Measurements from ENCODE around the gene PDZK1IP1. TPM values are rescaled to one million over a fixed set of nuclear protein-coding genes. Genes with fewer than 3 reads are reported as not detected.
"Not testable (repeated sequence)": the region's sequence is repeated elsewhere in the genome, so short reads cannot be mapped to it uniquely, and the experiment has no call there.

PDZK1IP1 gene
- polyA plus RNA-seq, 1 donor (not counting 4 experiments of a cell fraction or from before 2014, with no cell fraction given), result 1.5 TPM

- dilution Hi-C loops (cut with MboI; ENCODE audit: extremely low pct_ligation_motif_present, low sequenced_read_pairs), result no loop called here
- Histone ChIP-seq H3K27ac (ENCODE audit: control insufficient read depth, insufficient read depth, low read length) (no peak overlapping the region), H3K4me2 (ENCODE audit: control insufficient read depth, extremely low read depth, insufficient read depth, low read depth, low read length) (no peak overlapping the region), H3K79me2 (ENCODE audit: control insufficient read depth, insufficient read depth, low read length) (no peaks in the 10 kb centered on the region), H2AFZ (ENCODE audit: control insufficient read depth, low read length) (no peak overlapping the region), H3K4me3 (ENCODE audit: control insufficient read depth in 2 of 3, extremely low read depth in 1 of 3, insufficient read depth in 2 of 3, low read depth in 1 of 3, low read length in 3 of 3) (no peak overlapping the region), H3K27me3 (ENCODE audit: control insufficient read depth, extremely low read depth, insufficient read depth, low read length) (no peaks in the 10 kb centered on the region), H3K9me3 (ENCODE audit: control insufficient read depth, low read depth, low read length) (no peaks in the 10 kb centered on the region), H3K36me3 (ENCODE audit: control insufficient read depth in 2 of 2, extremely low read depth in 1 of 2, insufficient read depth in 2 of 2, low read length in 2 of 2) (no peaks in the 10 kb centered on the region), H3K9ac (ENCODE audit: control insufficient read depth, extremely low read depth, insufficient read depth, low read length) (no peak overlapping the region), H4K20me1 (ENCODE audit: control insufficient read depth, extremely low read depth, insufficient read depth, low read length) (no peaks in the 10 kb centered on the region), H3K4me1 (ENCODE audit: control insufficient read depth, extremely low read depth, insufficient read depth, low read length) (no peaks in the 10 kb centered on the region), H3K9me1 (ENCODE audit: control insufficient read depth, extremely low read depth, insufficient read depth, low read length) (no peaks in the 10 kb centered on the region)
- TF ChIP-seq EZH2 (IDR thresholded peaks at IDR 0.05; ENCODE audit: low read length), result no peak
- TF ChIP-seq, protein P1, sequence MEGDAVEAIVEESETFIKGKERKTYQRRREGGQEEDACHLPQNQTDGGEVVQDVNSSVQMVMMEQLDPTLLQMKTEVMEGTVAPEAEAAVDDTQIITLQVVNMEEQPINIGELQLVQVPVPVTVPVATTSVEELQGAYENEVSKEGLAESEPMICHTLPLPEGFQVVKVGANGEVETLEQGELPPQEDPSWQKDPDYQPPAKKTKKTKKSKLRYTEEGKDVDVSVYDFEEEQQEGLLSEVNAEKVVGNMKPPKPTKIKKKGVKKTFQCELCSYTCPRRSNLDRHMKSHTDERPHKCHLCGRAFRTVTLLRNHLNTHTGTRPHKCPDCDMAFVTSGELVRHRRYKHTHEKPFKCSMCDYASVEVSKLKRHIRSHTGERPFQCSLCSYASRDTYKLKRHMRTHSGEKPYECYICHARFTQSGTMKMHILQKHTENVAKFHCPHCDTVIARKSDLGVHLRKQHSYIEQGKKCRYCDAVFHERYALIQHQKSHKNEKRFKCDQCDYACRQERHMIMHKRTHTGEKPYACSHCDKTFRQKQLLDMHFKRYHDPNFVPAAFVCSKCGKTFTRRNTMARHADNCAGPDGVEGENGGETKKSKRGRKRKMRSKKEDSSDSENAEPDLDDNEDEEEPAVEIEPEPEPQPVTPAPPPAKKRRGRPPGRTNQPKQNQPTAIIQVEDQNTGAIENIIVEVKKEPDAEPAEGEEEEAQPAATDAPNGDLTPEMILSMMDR (optimal IDR thresholded peaks at IDR 0.05 in 1 of 3, IDR thresholded peaks at IDR 0.05 in 1 of 3, conservative IDR thresholded peaks at IDR 0.05 in 1 of 3; ENCODE audit: extremely low read depth in 1 of 3, insufficient read depth in 2 of 3, low read length in 3 of 3), result no peak
- no peak for DNase-seq (ENCODE audit: low read depth, low spot score)
- no peak for FAIRE-seq
Measured at GRCh38 chr1:47160716-47161115, 29.1 kb downstream of the PDZK1IP1 start.

GRCh38 chr1:47157957-47158356, 31.9 kb downstream of the PDZK1IP1 start:
- H3K9me1 ChIP-seq (ENCODE audit: control insufficient read depth, extremely low read depth, insufficient read depth, low read length); H2AFZ ChIP-seq (ENCODE audit: control insufficient read depth, low read length); dilution Hi-C loops (cut with MboI; ENCODE audit: extremely low pct_ligation_motif_present, low sequenced_read_pairs); H4K20me1 ChIP-seq (ENCODE audit: control insufficient read depth, extremely low read depth, insufficient read depth, low read length); H3K27ac ChIP-seq (ENCODE audit: control insufficient read depth, insufficient read depth, low read length); H3K36me3 ChIP-seq (ENCODE audit: control insufficient read depth in 2 of 2, extremely low read depth in 1 of 2, insufficient read depth in 2 of 2, low read length in 2 of 2); H3K79me2 ChIP-seq (ENCODE audit: control insufficient read depth, insufficient read depth, low read length); H3K9ac ChIP-seq (ENCODE audit: control insufficient read depth, extremely low read depth, insufficient read depth, low read length); FAIRE-seq; DNase-seq (ENCODE audit: low read depth, low spot score); H3K27me3 ChIP-seq (ENCODE audit: control insufficient read depth, extremely low read depth, insufficient read depth, low read length); H3K4me3 ChIP-seq (ENCODE audit: control insufficient read depth in 2 of 3, extremely low read depth in 1 of 3, insufficient read depth in 2 of 3, low read depth in 1 of 3, low read length in 3 of 3); H3K4me1 ChIP-seq (ENCODE audit: control insufficient read depth, extremely low read depth, insufficient read depth, low read length); H3K9me3 ChIP-seq (ENCODE audit: control insufficient read depth, low read depth, low read length); H3K4me2 ChIP-seq (ENCODE audit: control insufficient read depth, extremely low read depth, insufficient read depth, low read depth, low read length): not testable (repeated sequence)

- H3K9me3 ChIP-seq (ENCODE audit: control insufficient read depth, low read depth, low read length); H3K9me1 ChIP-seq (ENCODE audit: control insufficient read depth, extremely low read depth, insufficient read depth, low read length); H3K36me3 ChIP-seq (ENCODE audit: control insufficient read depth in 2 of 2, extremely low read depth in 1 of 2, insufficient read depth in 2 of 2, low read length in 2 of 2); H3K4me3 ChIP-seq (ENCODE audit: control insufficient read depth in 2 of 3, extremely low read depth in 1 of 3, insufficient read depth in 2 of 3, low read depth in 1 of 3, low read length in 3 of 3); H3K4me2 ChIP-seq (ENCODE audit: control insufficient read depth, extremely low read depth, insufficient read depth, low read depth, low read length); H3K9ac ChIP-seq (ENCODE audit: control insufficient read depth, extremely low read depth, insufficient read depth, low read length); DNase-seq (ENCODE audit: low read depth, low spot score); dilution Hi-C loops (cut with MboI; ENCODE audit: extremely low pct_ligation_motif_present, low sequenced_read_pairs); H4K20me1 ChIP-seq (ENCODE audit: control insufficient read depth, extremely low read depth, insufficient read depth, low read length); H3K27ac ChIP-seq (ENCODE audit: control insufficient read depth, insufficient read depth, low read length); FAIRE-seq; H2AFZ ChIP-seq (ENCODE audit: control insufficient read depth, low read length); H3K27me3 ChIP-seq (ENCODE audit: control insufficient read depth, extremely low read depth, insufficient read depth, low read length); H3K79me2 ChIP-seq (ENCODE audit: control insufficient read depth, insufficient read depth, low read length); H3K4me1 ChIP-seq (ENCODE audit: control insufficient read depth, extremely low read depth, insufficient read depth, low read length): not testable (repeated sequence)
Measured at GRCh38 chr1:47156457-47156856, 33.4 kb downstream of the PDZK1IP1 start.

DNA sequence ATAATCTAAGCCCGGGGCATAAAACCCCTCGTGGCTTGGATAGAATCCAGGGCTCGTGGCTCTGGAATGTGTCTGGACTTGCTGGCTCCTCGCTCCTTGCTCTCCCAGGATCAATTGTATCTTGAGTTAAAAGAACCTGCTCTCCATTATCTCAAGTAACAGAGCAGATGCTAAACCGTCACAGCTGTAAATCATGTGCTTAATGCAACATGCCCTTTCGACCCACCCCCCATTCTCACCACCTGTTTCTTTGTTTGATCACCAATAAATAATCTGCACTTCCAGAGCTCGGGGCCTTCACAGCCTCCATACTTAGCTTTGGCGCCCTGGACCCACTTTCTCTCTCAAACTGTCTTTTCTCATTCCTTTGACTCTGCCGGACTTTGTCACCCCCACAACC, 40.7 kb downstream of the PDZK1IP1 start:
- dilution Hi-C loops (cut with MboI; ENCODE audit: extremely low pct_ligation_motif_present, low sequenced_read_pairs); FAIRE-seq; H3K9me3 ChIP-seq (ENCODE audit: control insufficient read depth, low read depth, low read length); H3K27me3 ChIP-seq (ENCODE audit: control insufficient read depth, extremely low read depth, insufficient read depth, low read length); H3K27ac ChIP-seq (ENCODE audit: control insufficient read depth, insufficient read depth, low read length); H3K4me1 ChIP-seq (ENCODE audit: control insufficient read depth, extremely low read depth, insufficient read depth, low read length); H3K9ac ChIP-seq (ENCODE audit: control insufficient read depth, extremely low read depth, insufficient read depth, low read length); H2AFZ ChIP-seq (ENCODE audit: control insufficient read depth, low read length); H3K79me2 ChIP-seq (ENCODE audit: control insufficient read depth, insufficient read depth, low read length); H4K20me1 ChIP-seq (ENCODE audit: control insufficient read depth, extremely low read depth, insufficient read depth, low read length); H3K4me3 ChIP-seq (ENCODE audit: control insufficient read depth in 2 of 3, extremely low read depth in 1 of 3, insufficient read depth in 2 of 3, low read depth in 1 of 3, low read length in 3 of 3); H3K4me2 ChIP-seq (ENCODE audit: control insufficient read depth, extremely low read depth, insufficient read depth, low read depth, low read length); H3K9me1 ChIP-seq (ENCODE audit: control insufficient read depth, extremely low read depth, insufficient read depth, low read length); H3K36me3 ChIP-seq (ENCODE audit: control insufficient read depth in 2 of 2, extremely low read depth in 1 of 2, insufficient read depth in 2 of 2, low read length in 2 of 2); DNase-seq (ENCODE audit: low read depth, low spot score): not testable (repeated sequence)
